ENCODE measurements around the gene PEX11G.
A peak's percentile ranks its signal among the peaks of the same experiment; 100 is the strongest.

PEX11G gene

GRCh38 chr19:7505682-7506384, 17.0 kb upstream of the PEX11G start:
- POLR2A ChIA-PET = no interaction called here
- Histone ChIP-seq H3K36me3 (ENCODE audit: control insufficient read depth in 4 of 4, insufficient read depth in 4 of 4, low read length in 3 of 4) (no peaks in the 10 kb centered on the region), H3K4me1 (ENCODE audit: control extremely low read depth in 1 of 4, control insufficient read depth in 4 of 4, insufficient read depth in 4 of 4, low read length in 3 of 4) (peaks cover 0 to 20% (median 17%) of the 10 kb centered on the region in 4 experiments), H3K27me3 (replicated peaks in 2 of 5; ENCODE audit: control insufficient read depth in 4 of 5, insufficient read depth in 5 of 5, low read length in 4 of 5) (peaks cover 0 to 17% (median 0%) of the 10 kb centered on the region in 5 experiments), H3K9me3 (ENCODE audit: control extremely low read depth in 1 of 5, control insufficient read depth in 4 of 5, insufficient read depth in 2 of 5, low read depth in 1 of 5, low read length in 4 of 5) (peaks cover 0 to 2% (median 0%) of the 10 kb centered on the region in 5 experiments), H3K4me3 (ENCODE audit: control insufficient read depth in 1 of 7, extremely low read depth in 1 of 7, insufficient read depth in 4 of 7, low read depth in 2 of 7, low read length in 6 of 7) (peak overlapping the region in 3 of 7 experiments; percentile 28 to 70 (median 65)), H3K27ac (ENCODE audit: insufficient read depth in 1 of 2, low read depth in 1 of 2, low read length in 2 of 2, poor library complexity in 1 of 2, severe bottlenecking in 2 of 2) (no peak overlapping the region)
- CTCF ChIA-PET = interaction anchor here (1.5 to 4.6 kb wide), 2 partner anchors 8 to 9 kb away, joined by 5 to 18 read pairs; a partner anchor contains a TSS
- 5% methylated on average over 14 of the region's 33 CpGs for WGBS (ENCODE audit: insufficient coverage)
- DNase-seq = peak; percentile 34 to 81 (median 70)

GRCh38 chr19:7505288-7505681, 16.4 kb upstream of the PEX11G start:
- H3K27ac ChIP-seq (ENCODE audit: insufficient read depth in 1 of 2, low read depth in 1 of 2, low read length in 2 of 2, poor library complexity in 1 of 2, severe bottlenecking in 2 of 2) = no peak overlapping the region
- WGBS (ENCODE audit: insufficient coverage) = 27% methylated on average over 18 of the region's 19 CpGs
- ChIA-PET CTCF (interaction anchor here (1.1 to 4.6 kb wide), 4 partner anchors 8 to 16 kb away, joined by 4 to 18 read pairs (median 4); a partner anchor contains a TSS), POLR2A (no interaction called here)
- peak overlapping the region in 3 of 7 experiments; percentile 28 to 70 (median 65) for H3K4me3 ChIP-seq (ENCODE audit: control insufficient read depth in 1 of 7, extremely low read depth in 1 of 7, insufficient read depth in 4 of 7, low read depth in 2 of 7, low read length in 6 of 7)
- H3K9me3 ChIP-seq (ENCODE audit: control extremely low read depth in 1 of 5, control insufficient read depth in 4 of 5, insufficient read depth in 2 of 5, low read depth in 1 of 5, low read length in 4 of 5) = peaks cover 0 to 6% (median 0%) of the 10 kb centered on the region in 5 experiments
- H3K4me1 ChIP-seq (ENCODE audit: control extremely low read depth in 1 of 4, control insufficient read depth in 4 of 4, insufficient read depth in 4 of 4, low read length in 3 of 4) = peaks cover 0 to 24% (median 20%) of the 10 kb centered on the region in 4 experiments
- DNase-seq = peak in 2 of 3 donors; percentile 38 to 62
- H3K36me3 ChIP-seq (ENCODE audit: control insufficient read depth in 4 of 4, insufficient read depth in 4 of 4, low read length in 3 of 4) = no peaks in the 10 kb centered on the region
- H3K27me3 ChIP-seq (replicated peaks in 2 of 5; ENCODE audit: control insufficient read depth in 4 of 5, insufficient read depth in 5 of 5, low read length in 4 of 5) = peaks cover 0 to 21% (median 4%) of the 10 kb centered on the region in 5 experiments

- POLR2A ChIA-PET = interaction anchor here (0.6 kb wide), 1 partner anchor 31 kb away, joined by 3 read pairs; the partner anchor contains the start of gene PNPLA6
Measured at GRCh38 chr19:7504684-7505083, 15.8 kb upstream of the PEX11G start.

GRCh38 chr19:7502552-7502951, 13.7 kb upstream of the PEX11G start:
- no peaks in the 10 kb centered on the region for H3K36me3 ChIP-seq (ENCODE audit: control insufficient read depth in 4 of 4, insufficient read depth in 4 of 4, low read length in 3 of 4)
- peaks cover 0 to 24% (median 20%) of the 10 kb centered on the region in 4 experiments for H3K4me1 ChIP-seq (ENCODE audit: control extremely low read depth in 1 of 4, control insufficient read depth in 4 of 4, insufficient read depth in 4 of 4, low read length in 3 of 4)
- POLR2A ChIA-PET = no interaction called here
- H3K9me3 ChIP-seq (ENCODE audit: control extremely low read depth in 1 of 5, control insufficient read depth in 4 of 5, insufficient read depth in 2 of 5, low read depth in 1 of 5, low read length in 4 of 5) = peaks cover 0 to 6% (median 0%) of the 10 kb centered on the region in 5 experiments
- no peak overlapping the region for H3K27ac ChIP-seq (ENCODE audit: insufficient read depth in 1 of 2, low read depth in 1 of 2, low read length in 2 of 2, poor library complexity in 1 of 2, severe bottlenecking in 2 of 2)
- CTCF ChIA-PET = no interaction called here
- H3K4me3 ChIP-seq (ENCODE audit: control insufficient read depth in 1 of 7, extremely low read depth in 1 of 7, insufficient read depth in 4 of 7, low read depth in 2 of 7, low read length in 6 of 7) = no peak overlapping the region
- WGBS (ENCODE audit: insufficient coverage) = 58% methylated on average over 2 of the region's 2 CpGs
- peaks cover 0 to 23% (median 7%) of the 10 kb centered on the region in 5 experiments for H3K27me3 ChIP-seq (replicated peaks in 2 of 5; ENCODE audit: control insufficient read depth in 4 of 5, insufficient read depth in 5 of 5, low read length in 4 of 5)
- no peak for DNase-seq

More at GRCh38 chr19:7504684-7505083, 15.8 kb upstream of the PEX11G start:
- CTCF ChIA-PET = interaction anchor here (1.1 to 4.6 kb wide), 4 partner anchors 7 to 16 kb away, joined by 4 to 18 read pairs (median 4); a partner anchor contains a TSS
- 81% methylated on average over 4 of the region's 6 CpGs for WGBS (ENCODE audit: insufficient coverage)
- H3K27me3 ChIP-seq (replicated peaks in 2 of 5; ENCODE audit: control insufficient read depth in 4 of 5, insufficient read depth in 5 of 5, low read length in 4 of 5) = peaks cover 0 to 23% (median 7%) of the 10 kb centered on the region in 5 experiments
- DNase-seq = peak; percentile 61 to 92 (median 84)
- peaks cover 0 to 6% (median 0%) of the 10 kb centered on the region in 5 experiments for H3K9me3 ChIP-seq (ENCODE audit: control extremely low read depth in 1 of 5, control insufficient read depth in 4 of 5, insufficient read depth in 2 of 5, low read depth in 1 of 5, low read length in 4 of 5)
- peaks cover 0 to 24% (median 20%) of the 10 kb centered on the region in 4 experiments for H3K4me1 ChIP-seq (ENCODE audit: control extremely low read depth in 1 of 4, control insufficient read depth in 4 of 4, insufficient read depth in 4 of 4, low read length in 3 of 4)
- H3K36me3 ChIP-seq (ENCODE audit: control insufficient read depth in 4 of 4, insufficient read depth in 4 of 4, low read length in 3 of 4) = no peaks in the 10 kb centered on the region
- H3K27ac ChIP-seq (ENCODE audit: insufficient read depth in 1 of 2, low read depth in 1 of 2, low read length in 2 of 2, poor library complexity in 1 of 2, severe bottlenecking in 2 of 2) = no peak overlapping the region
- H3K4me3 ChIP-seq (ENCODE audit: control insufficient read depth in 1 of 7, extremely low read depth in 1 of 7, insufficient read depth in 4 of 7, low read depth in 2 of 7, low read length in 6 of 7) = no peak overlapping the region

GRCh38 chr19:7500811-7501450, 12.1 kb upstream of the PEX11G start:
- H3K9me3 ChIP-seq (ENCODE audit: control extremely low read depth in 1 of 5, control insufficient read depth in 4 of 5, insufficient read depth in 2 of 5, low read depth in 1 of 5, low read length in 4 of 5) = peaks cover 0 to 6% (median 0%) of the 10 kb centered on the region in 5 experiments
- no peaks in the 10 kb centered on the region for H3K36me3 ChIP-seq (ENCODE audit: control insufficient read depth in 4 of 4, insufficient read depth in 4 of 4, low read length in 3 of 4)
- H3K4me1 ChIP-seq (ENCODE audit: control extremely low read depth in 1 of 4, control insufficient read depth in 4 of 4, insufficient read depth in 4 of 4, low read length in 3 of 4) = peaks cover 0 to 23% (median 19%) of the 10 kb centered on the region in 4 experiments
- H3K27ac ChIP-seq (ENCODE audit: insufficient read depth in 1 of 2, low read depth in 1 of 2, low read length in 2 of 2, poor library complexity in 1 of 2, severe bottlenecking in 2 of 2) = no peak overlapping the region
- 4% methylated on average over 81 of the region's 93 CpGs for WGBS (ENCODE audit: insufficient coverage)
- peak; percentile 32 to 75 (median 54) for DNase-seq
- CTCF ChIA-PET = no interaction called here
- POLR2A ChIA-PET = no interaction called here
- H3K4me3 ChIP-seq (ENCODE audit: control insufficient read depth in 1 of 7, extremely low read depth in 1 of 7, insufficient read depth in 4 of 7, low read depth in 2 of 7, low read length in 6 of 7) = peak overlapping the region; percentile 26 to 63 (median 47)
- H3K27me3 ChIP-seq (replicated peaks in 2 of 5; ENCODE audit: control insufficient read depth in 4 of 5, insufficient read depth in 5 of 5, low read length in 4 of 5) = peaks cover 0 to 23% (median 7%) of the 10 kb centered on the region in 5 experiments

GRCh38 chr19:7497292-7497691, 8.5 kb upstream of the PEX11G start:
- Histone ChIP-seq H3K4me1 (ENCODE audit: control extremely low read depth in 1 of 4, control insufficient read depth in 4 of 4, insufficient read depth in 4 of 4, low read length in 3 of 4) (peaks cover 0 to 17% (median 11%) of the 10 kb centered on the region in 4 experiments), H3K36me3 (ENCODE audit: control insufficient read depth in 4 of 4, insufficient read depth in 4 of 4, low read length in 3 of 4) (no peaks in the 10 kb centered on the region), H3K27ac (ENCODE audit: insufficient read depth in 1 of 2, low read depth in 1 of 2, low read length in 2 of 2, poor library complexity in 1 of 2, severe bottlenecking in 2 of 2) (no peak overlapping the region), H3K9me3 (ENCODE audit: control extremely low read depth in 1 of 5, control insufficient read depth in 4 of 5, insufficient read depth in 2 of 5, low read depth in 1 of 5, low read length in 4 of 5) (peaks cover 0 to 6% (median 0%) of the 10 kb centered on the region in 5 experiments), H3K4me3 (ENCODE audit: control insufficient read depth in 1 of 7, extremely low read depth in 1 of 7, insufficient read depth in 4 of 7, low read depth in 2 of 7, low read length in 6 of 7) (no peak overlapping the region), H3K27me3 (replicated peaks in 2 of 5; ENCODE audit: control insufficient read depth in 4 of 5, insufficient read depth in 5 of 5, low read length in 4 of 5) (peaks cover 0 to 19% (median 7%) of the 10 kb centered on the region in 5 experiments)
- ChIA-PET CTCF (interaction anchor here (0.8 to 2.7 kb wide), 8 partner anchors 9 to 71 kb away, joined by 3 to 18 read pairs (median 6); partner anchors contain the start of genes MCOLN1, PEX11G and ZNF358), POLR2A (interaction anchor here (0.7 kb wide), 1 partner anchor 1007 kb away, joined by 3 read pairs; no protein-coding TSS in a partner anchor)
- WGBS (ENCODE audit: insufficient coverage) = 47% methylated on average over 5 of the region's 7 CpGs
- peak; percentile 38 to 62 (median 61) for DNase-seq

Data from common myeloid progenitor, CD34-positive (primary cell).